Activated CD4-positive, alpha-beta T cell treated with anti-CD3 and anti-CD28 coated beads, Interleukin-2, amount 10 ng/mL, durations not matched to agents 24 days and 14 days (primary cell): ENCODE data around the gene ZNHIT6. TPM values are rescaled to one million over a fixed set of nuclear protein-coding genes. Genes with fewer than 3 reads are reported as not detected.

Source experiments
- DNase-seq: peaks from one replicate; pipeline ENCODE4 v3.0.0; 2022
- H3K27ac Mint-ChIP-seq: one replicate; pipeline ENCODE4 v1.8.0; 2022; ENCODE audit warnings: mild to moderate bottlenecking, mixed read lengths
- H3K27me3 Mint-ChIP-seq: one replicate; pipeline ENCODE4 v1.8.0; 2022; ENCODE audit warnings: mixed read lengths
- H3K36me3 Mint-ChIP-seq: one replicate; pipeline ENCODE4 v1.8.0; 2022; ENCODE audit warnings: low read depth, mild to moderate bottlenecking, mixed read lengths
- H3K4me1 Mint-ChIP-seq: one replicate; pipeline ENCODE4 v1.8.0; 2021; ENCODE audit warnings: mixed read lengths
- H3K4me3 Mint-ChIP-seq: one replicate; pipeline ENCODE4 v1.8.0; 2022; ENCODE audit warnings: mild to moderate bottlenecking, moderate library complexity, mixed read lengths
- H3K9me3 Mint-ChIP-seq: one replicate; pipeline ENCODE4 v1.8.0; 2021; ENCODE audit warnings: mixed read lengths
- intact Hi-C: fragments of 100-400 bp; cut with micrococcal nuclease; formaldehyde crosslinking; loops from one replicate; pipeline ENCODE4 v1.15.1; 2023
- total RNA-seq: library from RNA; stranded (reverse); gene quantifications from 2 replicates; pipeline ENCODE4 v1.2.3, GENCODE V29; 2022

The ZNHIT6 gene
- total RNA-seq, 1 donor from 2014 or later = 24.7 TPM

DNA sequence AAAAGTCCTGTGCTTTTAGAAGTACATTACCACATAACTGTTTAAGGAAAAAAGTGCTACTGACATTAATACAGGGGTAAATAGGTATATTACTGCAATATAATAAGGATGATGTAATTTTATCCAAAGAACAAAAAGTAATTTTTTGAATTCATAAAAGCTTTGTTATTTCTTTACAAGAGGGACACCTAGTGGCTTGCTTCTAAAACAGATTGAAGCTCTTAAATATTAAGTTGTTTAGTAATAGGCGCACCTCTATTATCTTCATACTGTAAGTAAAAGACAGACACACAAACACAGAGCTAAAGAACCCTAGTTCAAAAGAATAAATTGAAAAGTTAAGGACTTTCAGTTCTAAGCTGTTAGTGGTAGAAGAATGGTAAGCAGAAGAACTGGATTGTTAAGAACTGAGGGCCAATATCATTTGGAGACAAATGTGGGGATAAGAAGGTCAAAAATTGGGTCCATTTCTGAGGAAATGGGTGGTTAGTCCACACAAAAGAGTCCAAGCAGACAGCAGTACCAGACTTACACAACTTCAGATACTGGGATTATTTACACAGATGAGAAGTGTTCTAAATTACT lies 15.4 kb downstream of the ZNHIT6 start:
- no peak for DNase-seq
- no peak overlapping the region for H3K27ac Mint-ChIP-seq
- peaks cover 2% of the 10 kb centered on the region for H3K4me1 Mint-ChIP-seq
- H3K9me3 Mint-ChIP-seq = no peaks in the 10 kb centered on the region
- no peak overlapping the region for H3K4me3 Mint-ChIP-seq
- no peaks in the 10 kb centered on the region for H3K27me3 Mint-ChIP-seq
- intact Hi-C loops = no loop called here
- H3K36me3 Mint-ChIP-seq = peaks cover 14% of the 10 kb centered on the region

DNA sequence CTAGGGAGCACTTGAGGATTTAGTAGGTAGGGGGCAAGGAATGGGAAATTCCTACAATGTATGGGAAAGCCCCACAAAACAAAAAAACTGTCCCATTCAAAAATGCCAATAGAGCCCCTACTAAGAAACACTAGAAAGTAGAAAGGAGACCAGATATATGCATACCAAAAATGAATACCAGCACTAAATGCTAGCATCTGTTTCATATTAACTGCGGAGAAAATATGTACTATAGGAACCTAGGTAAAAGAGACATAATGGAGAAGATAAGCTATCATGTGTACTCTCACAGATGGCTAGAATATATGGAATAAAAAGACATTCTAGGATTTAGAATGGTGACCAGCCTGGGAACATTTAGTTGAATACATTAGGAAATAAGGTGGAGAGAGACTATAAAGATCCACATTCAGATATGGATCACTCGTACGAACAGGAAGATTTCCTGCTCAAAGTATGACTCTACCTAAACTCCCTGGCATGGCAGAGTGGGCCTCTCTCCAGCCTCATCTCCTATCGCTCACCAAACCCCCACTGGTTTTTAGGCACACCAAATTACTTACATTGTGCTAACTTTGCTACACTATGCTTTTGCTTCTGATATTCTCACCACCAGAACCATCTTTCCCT lies 18.3 kb downstream of the ZNHIT6 start:
- H3K9me3 Mint-ChIP-seq = no peaks in the 10 kb centered on the region
- H3K27ac Mint-ChIP-seq = no peak overlapping the region
- no peaks in the 10 kb centered on the region for H3K27me3 Mint-ChIP-seq
- H3K4me1 Mint-ChIP-seq = peaks cover 2% of the 10 kb centered on the region
- DNase-seq = no peak
- intact Hi-C loops = no loop called here
- H3K36me3 Mint-ChIP-seq = peaks cover 16% of the 10 kb centered on the region
- no peak overlapping the region for H3K4me3 Mint-ChIP-seq

GRCh38 chr1:85683292-85684025 lies 24.8 kb downstream of the ZNHIT6 start:
- H3K36me3 Mint-ChIP-seq = peaks cover 16% of the 10 kb centered on the region

GRCh38 chr1:85681087-85681486 lies 27.1 kb downstream of the ZNHIT6 start:
- intact Hi-C loops = no loop called here
- Mint-ChIP-seq H3K27me3 (no peaks in the 10 kb centered on the region), H3K9me3 (no peaks in the 10 kb centered on the region), H3K4me1 (peaks cover 7% of the 10 kb centered on the region), H3K4me3 (no peak overlapping the region), H3K36me3 (peaks cover 27% of the 10 kb centered on the region), H3K27ac (no peak overlapping the region)
- DNase-seq = no peak

More at GRCh38 chr1:85683292-85684025, 24.8 kb downstream of the ZNHIT6 start:
- H3K27ac Mint-ChIP-seq = no peak overlapping the region
- H3K4me1 Mint-ChIP-seq = no peaks in the 10 kb centered on the region
- no peaks in the 10 kb centered on the region for H3K9me3 Mint-ChIP-seq
- no peaks in the 10 kb centered on the region for H3K27me3 Mint-ChIP-seq
- intact Hi-C loops = no loop called here
- H3K4me3 Mint-ChIP-seq = no peak overlapping the region
- no peak for DNase-seq

DNA sequence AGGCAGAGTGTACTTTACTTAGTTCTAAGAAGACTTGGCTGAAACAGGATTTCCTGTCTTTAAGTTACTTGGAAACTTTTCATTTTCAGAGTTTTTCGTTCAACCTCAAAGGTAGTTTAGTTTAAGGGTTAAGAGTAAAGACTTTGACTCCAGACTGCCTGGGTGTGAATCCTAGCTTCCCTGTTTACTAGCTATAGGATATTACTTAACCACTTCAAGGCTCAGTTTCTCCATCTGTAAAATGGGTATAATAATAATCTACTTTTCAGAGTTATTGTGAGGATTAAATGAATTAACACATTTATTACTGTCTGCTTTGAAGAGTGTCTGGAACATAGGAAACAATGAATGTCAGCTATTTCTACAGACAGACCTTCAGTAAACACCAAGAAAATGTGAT lies 30.0 kb downstream of the ZNHIT6 start:
- Mint-ChIP-seq H3K9me3 (no peaks in the 10 kb centered on the region), H3K36me3 (peaks cover 32% of the 10 kb centered on the region), H3K27ac (no peak overlapping the region), H3K27me3 (no peaks in the 10 kb centered on the region), H3K4me1 (peaks cover 7% of the 10 kb centered on the region), H3K4me3 (no peak overlapping the region)
- intact Hi-C loops = no loop called here
- no peak for DNase-seq

GRCh38 chr1:85677656-85678055 lies 30.6 kb downstream of the ZNHIT6 start:
- no peak overlapping the region for H3K4me3 Mint-ChIP-seq
- intact Hi-C loops = no loop called here
- DNase-seq = no peak
- H3K27ac Mint-ChIP-seq = no peak overlapping the region
- peaks cover 7% of the 10 kb centered on the region for H3K4me1 Mint-ChIP-seq
- peaks cover 34% of the 10 kb centered on the region for H3K36me3 Mint-ChIP-seq
- H3K27me3 Mint-ChIP-seq = no peaks in the 10 kb centered on the region
- H3K9me3 Mint-ChIP-seq = no peaks in the 10 kb centered on the region

DNA sequence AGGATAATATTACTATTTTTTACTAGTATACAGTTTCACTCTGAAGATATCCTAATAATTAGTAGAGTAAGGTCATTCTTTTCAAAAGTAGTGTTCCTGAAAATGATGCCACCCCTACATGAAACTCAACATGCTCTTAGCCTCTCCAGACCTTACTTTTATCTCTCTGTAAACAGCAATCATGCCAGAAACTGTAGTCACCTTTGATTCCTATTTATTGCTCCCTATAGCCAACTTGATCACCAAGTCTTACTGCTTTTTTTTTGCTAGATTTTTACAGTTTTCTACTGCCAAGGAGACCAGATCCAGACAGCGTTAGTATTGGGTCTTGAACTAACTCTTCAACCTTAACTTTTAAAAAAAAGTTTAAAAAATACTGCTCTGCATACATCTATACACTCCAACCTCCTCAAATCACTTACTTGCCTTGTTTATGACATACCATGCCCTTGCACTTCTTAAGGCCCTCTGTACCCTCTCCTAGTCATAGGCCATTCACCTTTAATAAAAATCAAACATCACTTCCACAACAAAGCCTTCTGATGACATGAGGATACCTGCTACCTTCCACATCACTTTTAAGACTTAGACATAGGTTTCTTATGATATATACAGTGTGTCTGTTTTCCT lies 36.1 kb downstream of the ZNHIT6 start:
- H3K36me3 Mint-ChIP-seq = peaks cover 33% of the 10 kb centered on the region
- H3K27me3 Mint-ChIP-seq = no peaks in the 10 kb centered on the region
- no peak overlapping the region for H3K4me3 Mint-ChIP-seq
- no peak overlapping the region for H3K27ac Mint-ChIP-seq
- intact Hi-C loops = no loop called here
- H3K9me3 Mint-ChIP-seq = no peaks in the 10 kb centered on the region
- no peak for DNase-seq
- H3K4me1 Mint-ChIP-seq = no peaks in the 10 kb centered on the region

- H3K27ac Mint-ChIP-seq = no peak overlapping the region
- intact Hi-C loops = no loop called here
- H3K36me3 Mint-ChIP-seq = peaks cover 26% of the 10 kb centered on the region
- H3K27me3 Mint-ChIP-seq = no peaks in the 10 kb centered on the region
- no peak for DNase-seq
- H3K9me3 Mint-ChIP-seq = no peaks in the 10 kb centered on the region
- no peaks in the 10 kb centered on the region for H3K4me1 Mint-ChIP-seq
- H3K4me3 Mint-ChIP-seq = no peak overlapping the region
These were observed 42.3 kb downstream of the ZNHIT6 start for GRCh38 chr1:85665932-85666331.

DNA sequence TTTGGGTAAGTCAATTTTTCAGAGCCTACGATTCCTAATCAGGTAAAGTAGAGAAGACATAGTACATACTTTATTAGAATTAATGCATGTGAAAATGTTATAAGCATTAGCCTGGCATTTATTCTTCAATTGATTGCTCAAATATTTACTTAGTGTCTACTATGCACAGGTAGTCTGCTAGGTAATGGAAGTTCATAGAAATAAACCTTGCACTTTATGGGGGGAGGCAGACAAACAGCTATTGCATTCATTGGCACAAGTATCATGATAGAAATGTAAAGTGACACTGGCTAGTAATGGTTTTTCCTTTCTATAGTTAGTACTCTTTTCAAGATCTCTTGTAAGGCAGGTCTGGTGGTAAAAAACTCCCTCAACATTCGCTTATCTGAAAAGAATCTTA lies 44.9 kb downstream of the ZNHIT6 start:
- peaks cover 24% of the 10 kb centered on the region for H3K36me3 Mint-ChIP-seq
- no peaks in the 10 kb centered on the region for H3K27me3 Mint-ChIP-seq
- no peaks in the 10 kb centered on the region for H3K4me1 Mint-ChIP-seq
- DNase-seq = no peak
- H3K27ac Mint-ChIP-seq = no peak overlapping the region
- no peak overlapping the region for H3K4me3 Mint-ChIP-seq
- intact Hi-C loops = no loop called here
- H3K9me3 Mint-ChIP-seq = no peaks in the 10 kb centered on the region

- no peak for DNase-seq
- peaks cover 19% of the 10 kb centered on the region for H3K36me3 Mint-ChIP-seq
- intact Hi-C loops = no loop called here
These were observed 46.5 kb downstream of the ZNHIT6 start for GRCh38 chr1:85661767-85662166.

GRCh38 chr1:85660541-85660940 lies 47.7 kb downstream of the ZNHIT6 start:
- intact Hi-C loops = no loop called here

More at GRCh38 chr1:85661767-85662166, 46.5 kb downstream of the ZNHIT6 start:
- H3K4me1 Mint-ChIP-seq = no peaks in the 10 kb centered on the region
- no peak overlapping the region for H3K4me3 Mint-ChIP-seq
- no peaks in the 10 kb centered on the region for H3K9me3 Mint-ChIP-seq
- H3K27me3 Mint-ChIP-seq = no peaks in the 10 kb centered on the region
- no peak overlapping the region for H3K27ac Mint-ChIP-seq

DNA sequence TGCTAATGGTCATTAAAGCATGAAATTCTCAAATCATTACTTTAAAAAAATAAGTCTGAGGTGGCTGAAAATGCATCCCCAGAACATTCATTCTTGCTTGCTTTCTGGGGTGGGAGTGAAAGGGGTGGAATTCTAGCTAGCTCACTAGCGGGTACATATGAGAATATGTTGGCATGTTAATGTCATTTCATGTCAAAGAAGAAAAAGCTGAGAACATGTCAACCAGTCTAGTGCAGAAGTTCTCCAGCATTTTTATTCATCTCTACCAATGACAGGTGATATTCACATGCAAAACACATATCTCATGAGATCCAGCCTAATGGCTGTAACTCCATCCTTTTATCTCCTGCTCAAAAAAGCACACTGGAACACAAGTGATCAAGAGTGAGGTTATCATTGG lies 49.1 kb downstream of the ZNHIT6 start:
- no peak overlapping the region for H3K4me3 Mint-ChIP-seq
- intact Hi-C loops = loop anchor here (5.0 kb wide), 1 partner anchor 48 kb away; the partner anchor contains the start of gene ZNHIT6
- H3K36me3 Mint-ChIP-seq = peaks cover 20% of the 10 kb centered on the region
- H3K27ac Mint-ChIP-seq = no peak overlapping the region
- H3K9me3 Mint-ChIP-seq = no peaks in the 10 kb centered on the region
- H3K4me1 Mint-ChIP-seq = peaks cover 4% of the 10 kb centered on the region
- DNase-seq = no peak
- H3K27me3 Mint-ChIP-seq = no peaks in the 10 kb centered on the region

More at GRCh38 chr1:85660541-85660940, 47.7 kb downstream of the ZNHIT6 start:
- H3K4me3 Mint-ChIP-seq = no peak overlapping the region
- no peaks in the 10 kb centered on the region for H3K27me3 Mint-ChIP-seq
- no peaks in the 10 kb centered on the region for H3K9me3 Mint-ChIP-seq
- H3K4me1 Mint-ChIP-seq = no peaks in the 10 kb centered on the region
- DNase-seq = no peak
- peaks cover 22% of the 10 kb centered on the region for H3K36me3 Mint-ChIP-seq
- no peak overlapping the region for H3K27ac Mint-ChIP-seq

GRCh38 chr1:85656948-85657347 lies 51.3 kb downstream of the ZNHIT6 start:
- intact Hi-C loops = loop anchor here (5.0 kb wide), 1 partner anchor 50 kb away; the partner anchor contains the start of gene ZNHIT6
- no peaks in the 10 kb centered on the region for H3K9me3 Mint-ChIP-seq
- DNase-seq = no peak
- H3K4me1 Mint-ChIP-seq = peaks cover 4% of the 10 kb centered on the region
- no peak overlapping the region for H3K27ac Mint-ChIP-seq
- H3K27me3 Mint-ChIP-seq = no peaks in the 10 kb centered on the region
- peaks cover 30% of the 10 kb centered on the region for H3K36me3 Mint-ChIP-seq
- H3K4me3 Mint-ChIP-seq = no peak overlapping the region

GRCh38 chr1:85656256-85656655 lies 52.0 kb downstream of the ZNHIT6 start:
- no peak overlapping the region for H3K4me3 Mint-ChIP-seq
- DNase-seq = no peak
- H3K36me3 Mint-ChIP-seq = peaks cover 30% of the 10 kb centered on the region
- intact Hi-C loops = loop anchor here (5.0 kb wide), 1 partner anchor 51 kb away; the partner anchor contains the start of gene ZNHIT6
- H3K4me1 Mint-ChIP-seq = peaks cover 4% of the 10 kb centered on the region
- H3K27ac Mint-ChIP-seq = no peak overlapping the region
- H3K27me3 Mint-ChIP-seq = no peaks in the 10 kb centered on the region
- H3K9me3 Mint-ChIP-seq = no peaks in the 10 kb centered on the region
